DND-41 (cell line): Measurements from ENCODE around the gene GRM7.

Experiments used
- CTCF ChIP-seq: IDR thresholded peaks from 2 replicates; pipeline ENCODE4 v1.5.1; 2012; ENCODE audit warnings: borderline replicate concordance, low read length, moderate library complexity, mild to moderate bottlenecking; ENCODE audit not compliant: poor library complexity, severe bottlenecking; ENCODE audit errors: extremely low read depth
- EZH2 ChIP-seq: IDR thresholded peaks from 3 replicates; pipeline ENCODE4 v1.6.1; 2012; ENCODE audit warnings: borderline replicate concordance, low read depth, mild to moderate bottlenecking, moderate library complexity, low read length, inconsistent platforms; ENCODE audit not compliant: severe bottlenecking

- TF ChIP-seq EZH2 (no peak), CTCF (no peak)
These were observed 444.6 kb downstream of the GRM7 start for GRCh38 chr3:7305561-7305960.
